Mesothelial cell of epicardium (in vitro differentiated cells): ENCODE results near the gene LRCH2. TPM values are rescaled to one million over a fixed set of nuclear protein-coding genes. Genes with fewer than 3 reads are reported as not detected.

ENCODE experiments used
- DNase-seq, 2 experiments: peaks; one replicate each; pipeline ENCODE4 v3.0.0; 2021; ENCODE audit warnings: low spot score in 2 of 2; ENCODE audit not compliant: unreplicated experiment in 2 of 2
- H3K27ac Mint-ChIP-seq: 2 replicates; pipeline ENCODE4 v1.8.0; 2021; ENCODE audit warnings: mixed read lengths
- H3K27me3 Mint-ChIP-seq: 2 replicates; pipeline ENCODE4 v1.8.0; 2021; ENCODE audit warnings: low read depth, mixed read lengths
- H3K36me3 Mint-ChIP-seq: 2 replicates; pipeline ENCODE4 v1.8.0; 2021; ENCODE audit warnings: mixed read lengths
- H3K4me1 Mint-ChIP-seq: 2 replicates; pipeline ENCODE4 v1.8.0; 2021; ENCODE audit warnings: mixed read lengths
- H3K4me3 Mint-ChIP-seq: 2 replicates; pipeline ENCODE4 v1.8.0; 2021; ENCODE audit warnings: mild to moderate bottlenecking, moderate library complexity, mixed read lengths
- H3K9me3 Mint-ChIP-seq: 2 replicates; pipeline ENCODE4 v1.8.0; 2021; ENCODE audit warnings: mixed read lengths
- total RNA-seq: library from RNA; stranded (reverse); gene quantifications from 3 replicates; pipeline ENCODE4 v1.2.1, GENCODE V29; 2021
- TF ChIP-seq, protein P1 (sequence below): fragments of 200-600 bp; sonication (generic); IDR thresholded peaks from one replicate; pipeline ENCODE4 v1.5.0; 2021; ENCODE audit warnings: antibody characterized with exemption; ENCODE audit not compliant: unreplicated experiment

LRCH2 gene
- total RNA-seq, 1 donor from 2014 or later: 29.1 TPM

GRCh38 chrX:115183980-115184379 lies 49.9 kb downstream of the LRCH2 start:
- TF ChIP-seq, protein P1, sequence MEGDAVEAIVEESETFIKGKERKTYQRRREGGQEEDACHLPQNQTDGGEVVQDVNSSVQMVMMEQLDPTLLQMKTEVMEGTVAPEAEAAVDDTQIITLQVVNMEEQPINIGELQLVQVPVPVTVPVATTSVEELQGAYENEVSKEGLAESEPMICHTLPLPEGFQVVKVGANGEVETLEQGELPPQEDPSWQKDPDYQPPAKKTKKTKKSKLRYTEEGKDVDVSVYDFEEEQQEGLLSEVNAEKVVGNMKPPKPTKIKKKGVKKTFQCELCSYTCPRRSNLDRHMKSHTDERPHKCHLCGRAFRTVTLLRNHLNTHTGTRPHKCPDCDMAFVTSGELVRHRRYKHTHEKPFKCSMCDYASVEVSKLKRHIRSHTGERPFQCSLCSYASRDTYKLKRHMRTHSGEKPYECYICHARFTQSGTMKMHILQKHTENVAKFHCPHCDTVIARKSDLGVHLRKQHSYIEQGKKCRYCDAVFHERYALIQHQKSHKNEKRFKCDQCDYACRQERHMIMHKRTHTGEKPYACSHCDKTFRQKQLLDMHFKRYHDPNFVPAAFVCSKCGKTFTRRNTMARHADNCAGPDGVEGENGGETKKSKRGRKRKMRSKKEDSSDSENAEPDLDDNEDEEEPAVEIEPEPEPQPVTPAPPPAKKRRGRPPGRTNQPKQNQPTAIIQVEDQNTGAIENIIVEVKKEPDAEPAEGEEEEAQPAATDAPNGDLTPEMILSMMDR: no peak
- H3K27me3 Mint-ChIP-seq: no peaks in the 10 kb centered on the region
- H3K4me3 Mint-ChIP-seq: no peak overlapping the region
- DNase-seq: no peak
- H3K4me1 Mint-ChIP-seq: peaks cover 3% of the 10 kb centered on the region
- no peak overlapping the region for H3K27ac Mint-ChIP-seq
- H3K36me3 Mint-ChIP-seq: peaks cover 9% of the 10 kb centered on the region
- no peaks in the 10 kb centered on the region for H3K9me3 Mint-ChIP-seq

- Mint-ChIP-seq H3K27me3 (no peaks in the 10 kb centered on the region), H3K4me1 (peaks cover 4% of the 10 kb centered on the region), H3K4me3 (no peak overlapping the region), H3K36me3 (peaks cover 37% of the 10 kb centered on the region), H3K27ac (no peak overlapping the region), H3K9me3 (peaks cover 3% of the 10 kb centered on the region)
- TF ChIP-seq, protein P1: no peak
- DNase-seq: no peak
Measured at GRCh38 chrX:115178473-115178872, 55.4 kb downstream of the LRCH2 start.

DNA sequence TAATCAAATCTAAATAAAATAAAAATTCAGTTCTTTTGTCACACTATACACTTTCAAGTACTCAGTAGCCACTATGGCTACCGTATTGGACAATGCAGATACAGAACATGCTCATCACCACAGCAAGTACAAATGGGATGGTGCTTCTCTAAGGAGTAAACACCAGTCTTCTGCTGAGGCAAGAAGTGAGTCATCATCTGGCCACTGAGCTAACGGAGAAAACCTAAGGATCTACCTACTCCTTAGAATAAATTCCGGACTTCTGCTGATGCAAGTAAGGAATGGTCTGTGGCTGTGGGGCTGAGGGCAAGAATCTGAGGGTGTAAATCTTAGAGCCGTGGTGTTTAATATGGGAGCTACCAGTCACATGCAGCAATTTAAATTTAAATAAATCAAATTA lies 56.0 kb downstream of the LRCH2 start:
- DNase-seq: no peak
- Mint-ChIP-seq H3K36me3 (peaks cover 38% of the 10 kb centered on the region), H3K4me3 (no peak overlapping the region), H3K27me3 (no peaks in the 10 kb centered on the region), H3K4me1 (peaks cover 5% of the 10 kb centered on the region), H3K9me3 (peaks cover 3% of the 10 kb centered on the region), H3K27ac (no peak overlapping the region)
- TF ChIP-seq, protein P1: no peak

GRCh38 chrX:115174548-115174947 lies 59.3 kb downstream of the LRCH2 start:
- H3K27ac Mint-ChIP-seq: no peak overlapping the region
- DNase-seq: no peak
- H3K4me3 Mint-ChIP-seq: no peak overlapping the region
- H3K9me3 Mint-ChIP-seq: peaks cover 3% of the 10 kb centered on the region
- H3K36me3 Mint-ChIP-seq: peaks cover 40% of the 10 kb centered on the region
- peaks cover 10% of the 10 kb centered on the region for H3K4me1 Mint-ChIP-seq
- TF ChIP-seq, protein P1: no peak
- no peaks in the 10 kb centered on the region for H3K27me3 Mint-ChIP-seq

DNA sequence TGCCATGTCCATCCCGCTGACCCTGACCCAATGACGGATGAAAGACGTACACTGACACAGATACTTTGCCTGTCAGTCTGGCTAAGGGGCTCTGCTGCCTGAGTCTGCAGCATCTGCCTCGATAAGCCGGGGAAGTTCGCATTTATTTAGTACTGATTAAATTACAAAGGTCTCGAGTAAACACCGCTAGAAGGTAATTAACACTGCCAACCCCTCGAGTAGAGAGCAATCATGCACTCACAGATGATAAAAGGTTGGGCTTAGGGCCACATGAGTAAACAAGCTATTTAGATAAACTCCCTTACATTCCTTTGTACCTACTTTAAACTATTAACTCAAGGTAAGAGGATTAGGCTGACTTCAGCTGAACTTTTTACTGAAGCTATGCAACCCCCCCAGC lies 60.7 kb downstream of the LRCH2 start:
- peaks cover 40% of the 10 kb centered on the region for H3K36me3 Mint-ChIP-seq
- H3K4me3 Mint-ChIP-seq: no peak overlapping the region
- H3K9me3 Mint-ChIP-seq: peaks cover 3% of the 10 kb centered on the region
- no peaks in the 10 kb centered on the region for H3K27me3 Mint-ChIP-seq
- H3K27ac Mint-ChIP-seq: peak overlapping the region; percentile 25
- DNase-seq: no peak
- TF ChIP-seq, protein P1: no peak
- peaks cover 10% of the 10 kb centered on the region for H3K4me1 Mint-ChIP-seq

DNA sequence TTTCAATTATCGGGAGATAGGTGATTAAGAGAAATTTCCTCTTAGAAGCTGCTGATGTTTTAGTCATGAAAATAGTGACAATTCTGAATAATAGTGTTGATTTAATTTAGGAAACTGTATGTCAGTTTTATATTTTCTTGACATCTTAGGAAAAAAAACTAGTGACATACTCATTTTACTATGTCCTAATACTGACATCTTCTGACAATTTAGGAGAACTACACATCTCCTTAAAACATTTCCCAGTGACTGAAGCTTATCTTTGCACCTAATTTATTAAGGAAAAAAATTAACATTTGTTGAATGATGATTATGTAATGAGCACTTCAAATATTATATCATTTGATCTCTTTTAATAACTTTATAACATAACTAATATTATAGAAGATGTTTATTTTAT lies 86.7 kb downstream of the LRCH2 start:
- Mint-ChIP-seq H3K9me3 (peaks cover 38% of the 10 kb centered on the region), H3K4me1 (no peaks in the 10 kb centered on the region), H3K4me3 (no peak overlapping the region), H3K27me3 (no peaks in the 10 kb centered on the region), H3K27ac (no peak overlapping the region), H3K36me3 (peaks cover 45% of the 10 kb centered on the region)
- no peak for DNase-seq
- TF ChIP-seq, protein P1: peak; percentile 34
